ENCODE measurements around the gene LTBP4.
"Not testable (repeated sequence)": the region's sequence is repeated elsewhere in the genome, so short reads cannot be mapped to it uniquely, and the experiment has no call there.

The LTBP4 gene

DNA sequence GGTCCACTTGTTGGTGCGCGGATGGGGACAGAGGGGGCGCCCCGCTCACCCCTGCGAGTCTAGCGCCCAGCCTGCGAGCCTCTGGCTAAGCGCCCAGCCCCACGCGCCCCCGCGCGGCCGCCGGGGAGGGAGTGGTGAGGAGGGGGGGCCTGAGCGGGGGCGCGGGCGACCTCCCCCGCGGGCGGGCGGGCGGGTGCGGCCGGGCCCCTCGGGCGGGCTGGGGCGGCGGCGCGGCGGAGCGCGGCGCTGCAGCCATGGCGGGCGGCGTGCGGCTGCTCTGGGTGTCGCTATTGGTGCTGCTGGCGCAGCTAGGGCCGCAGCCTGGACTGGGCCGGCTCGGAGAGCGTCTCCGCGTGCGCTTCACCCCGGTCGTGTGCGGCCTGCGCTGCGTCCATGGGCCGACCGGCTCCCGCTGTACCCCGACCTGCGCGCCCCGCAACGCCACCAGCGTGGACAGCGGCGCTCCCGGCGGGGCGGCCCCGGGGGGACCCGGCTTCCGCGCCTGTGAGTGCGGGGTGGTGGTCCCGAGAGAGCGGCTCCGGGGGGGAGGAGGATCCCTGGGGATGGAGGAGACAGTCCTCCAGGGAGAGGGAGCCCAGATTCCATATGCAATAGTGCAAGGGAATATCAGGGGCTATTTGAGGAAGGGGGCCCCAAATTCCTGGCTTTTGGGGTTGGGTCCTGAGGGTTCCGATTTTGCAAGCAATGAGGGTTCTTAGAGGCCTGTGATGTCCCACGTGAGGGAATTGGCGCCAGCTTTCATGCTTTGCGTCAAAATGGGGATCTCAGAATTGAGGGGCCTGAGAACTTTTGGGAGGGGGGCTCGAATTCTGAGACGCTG is at the start of gene LTBP4:
LTBP4 (plus strand) TSS at position 236 of the 841 bp plus-strand sequence; CDS start at position 255, 19 bp downstream.
- DNase-seq, result no peak

GRCh38 chr19:40552848-40553247 is 48.3 kb upstream of the LTBP4 start:
- no peak for DNase-seq

GRCh38 chr19:40553885-40554857 is 47.0 kb upstream of the LTBP4 start:
- no peak for DNase-seq

GRCh38 chr19:40555978-40556689 is 45.0 kb upstream of the LTBP4 start:
- DNase-seq, result no peak

- DNase-seq, result no peak
Measured at GRCh38 chr19:40556953-40557530, 44.1 kb upstream of the LTBP4 start.

GRCh38 chr19:40559394-40559793 is 41.8 kb upstream of the LTBP4 start:
- DNase-seq, result no peak

DNA sequence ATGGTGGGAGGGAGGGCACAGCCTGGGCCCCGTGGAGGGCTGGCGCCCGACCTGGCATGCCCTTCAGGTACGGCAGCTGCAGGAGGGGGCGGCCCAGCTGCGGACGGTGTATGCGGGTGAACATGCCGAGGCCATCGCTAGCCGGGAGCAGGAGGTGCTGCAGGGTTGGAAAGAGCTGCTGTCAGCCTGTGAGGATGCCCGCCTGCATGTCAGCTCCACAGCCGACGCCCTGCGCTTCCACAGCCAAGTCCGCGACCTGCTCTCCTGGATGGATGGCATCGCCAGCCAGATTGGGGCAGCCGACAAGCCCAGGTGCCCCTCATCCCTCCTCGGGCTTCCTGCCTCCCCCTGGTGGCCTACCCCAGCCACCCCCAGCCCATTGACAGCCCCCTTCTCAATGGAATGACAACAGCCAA is 41.1 kb upstream of the LTBP4 start:
- no peak for DNase-seq

GRCh38 chr19:40561947-40562346 is 39.2 kb upstream of the LTBP4 start:
- DNase-seq, result peak; percentile 46

DNA sequence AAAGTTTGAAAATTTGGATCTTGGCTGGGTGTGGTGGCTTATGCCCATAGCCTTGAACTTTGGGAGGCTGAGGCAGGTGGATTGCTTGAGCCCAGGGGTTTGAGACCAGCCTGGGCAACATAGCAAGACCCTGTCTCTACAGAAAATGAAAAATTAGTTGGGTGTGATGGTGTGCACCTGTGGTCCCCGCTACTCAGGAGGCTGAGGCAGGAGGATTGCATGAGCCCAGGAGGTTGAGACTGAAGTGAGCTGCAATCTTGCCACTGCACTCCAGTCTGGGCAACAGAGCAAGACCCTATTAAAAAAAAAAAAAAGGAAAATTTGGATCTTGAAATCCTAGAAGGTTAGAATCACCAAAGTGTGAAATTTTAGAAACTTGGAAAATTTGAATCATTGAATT is 36.6 kb upstream of the LTBP4 start:
- not testable (repeated sequence) for DNase-seq

- DNase-seq, result no peak
Measured at GRCh38 chr19:40565355-40565754, 35.8 kb upstream of the LTBP4 start.

DNA sequence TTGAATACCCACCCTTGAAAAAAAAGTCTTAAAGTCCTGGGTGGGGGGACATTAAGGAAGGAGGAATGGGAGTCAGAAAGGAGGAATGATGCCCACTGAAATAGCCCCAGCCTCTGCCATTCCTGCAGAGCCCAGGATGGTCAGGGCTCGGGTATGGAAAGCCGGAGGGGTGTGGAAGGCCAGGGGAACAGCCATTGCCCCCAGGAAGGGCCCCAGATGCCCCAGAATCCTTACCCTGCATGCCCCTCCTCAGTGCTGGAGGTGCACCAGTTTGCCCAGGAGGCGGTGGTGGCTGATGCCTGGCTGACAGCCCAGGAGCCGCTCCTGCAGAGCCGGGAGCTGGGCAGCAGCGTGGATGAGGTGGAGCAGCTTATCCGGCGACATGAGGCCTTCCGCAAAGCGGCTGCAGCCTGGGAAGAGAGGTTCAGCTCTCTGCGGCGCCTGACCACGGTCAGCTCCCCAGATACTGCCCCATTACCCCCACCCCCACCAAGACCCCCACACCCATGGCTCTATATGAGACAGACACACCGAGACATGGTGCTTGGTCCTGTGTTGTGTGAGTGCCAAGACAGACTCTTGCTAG is 35.2 kb upstream of the LTBP4 start:
- DNase-seq, result no peak

DNA sequence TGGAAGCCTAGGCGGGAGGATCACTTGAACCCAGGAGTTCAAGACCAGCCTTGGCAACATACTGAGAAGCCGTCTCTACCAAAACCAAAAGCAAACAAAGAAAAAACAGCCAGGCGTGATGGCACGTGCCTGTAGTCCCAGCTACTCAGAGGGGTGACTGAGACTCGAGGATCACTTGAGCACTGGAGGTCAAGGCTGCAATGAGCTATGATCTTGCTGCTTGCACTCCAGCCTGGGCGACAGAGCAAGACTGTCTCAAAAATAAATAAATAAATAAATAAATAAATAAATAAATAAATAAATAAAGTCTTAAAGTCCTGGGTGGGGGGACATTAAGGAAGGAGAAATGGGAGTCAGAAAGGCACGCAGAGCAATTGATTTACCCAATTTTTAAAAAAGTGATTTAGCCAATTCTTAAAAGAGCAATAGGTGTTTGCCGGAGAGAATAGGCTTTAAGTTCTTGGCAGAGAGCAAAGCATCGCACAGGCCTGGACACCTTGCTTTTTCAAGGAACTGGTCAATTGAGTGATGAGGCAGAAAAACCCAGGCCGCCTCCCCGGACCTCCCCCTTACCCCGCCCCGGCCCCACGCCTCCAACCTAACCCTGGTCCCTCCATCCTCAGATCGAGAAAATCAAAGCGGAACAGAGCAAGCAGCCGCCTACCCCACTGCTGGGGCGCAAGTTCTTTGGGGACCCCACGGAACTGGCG is 34.0 kb upstream of the LTBP4 start:
- no peak for DNase-seq

- no peak for DNase-seq
Measured at GRCh38 chr19:40567750-40568494, 33.2 kb upstream of the LTBP4 start.

DNA sequence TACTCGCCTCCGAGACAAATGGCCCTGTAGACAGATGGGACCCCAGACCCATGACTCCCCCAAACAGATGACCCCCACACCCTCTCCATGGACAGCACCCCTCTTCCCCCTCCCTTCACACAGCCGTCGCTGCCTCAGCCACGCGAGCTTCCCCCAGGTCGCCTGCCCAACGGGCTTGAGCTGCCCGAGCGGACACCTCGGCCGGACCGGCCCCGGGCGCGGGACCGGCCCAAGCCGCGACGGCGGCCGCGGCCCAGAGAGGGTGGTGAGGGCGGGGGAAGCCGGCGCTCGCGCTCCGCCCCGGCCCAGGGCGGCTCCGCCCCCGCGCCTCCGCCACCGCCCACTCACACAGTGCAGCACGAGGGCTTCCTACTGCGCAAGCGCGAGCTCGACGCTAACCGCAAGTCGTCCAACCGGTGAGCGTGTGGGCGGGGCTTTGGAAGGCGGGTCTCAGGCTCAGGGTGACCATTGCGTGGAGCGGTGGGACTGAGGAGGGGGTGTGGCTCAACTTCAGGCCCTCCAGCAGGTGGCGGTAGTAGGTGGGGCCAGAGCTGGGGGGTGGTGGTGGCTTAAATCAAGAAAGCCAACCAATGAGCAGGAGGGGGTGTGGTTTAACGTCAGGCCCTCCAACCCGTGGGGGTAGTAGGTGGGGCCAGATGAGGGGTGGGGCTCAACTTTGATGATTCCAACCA is 30.7 kb upstream of the LTBP4 start:
- peak; percentile 100 for DNase-seq

- DNase-seq, result no peak
Measured at GRCh38 chr19:40571005-40571318, 30.2 kb upstream of the LTBP4 start.

DNA sequence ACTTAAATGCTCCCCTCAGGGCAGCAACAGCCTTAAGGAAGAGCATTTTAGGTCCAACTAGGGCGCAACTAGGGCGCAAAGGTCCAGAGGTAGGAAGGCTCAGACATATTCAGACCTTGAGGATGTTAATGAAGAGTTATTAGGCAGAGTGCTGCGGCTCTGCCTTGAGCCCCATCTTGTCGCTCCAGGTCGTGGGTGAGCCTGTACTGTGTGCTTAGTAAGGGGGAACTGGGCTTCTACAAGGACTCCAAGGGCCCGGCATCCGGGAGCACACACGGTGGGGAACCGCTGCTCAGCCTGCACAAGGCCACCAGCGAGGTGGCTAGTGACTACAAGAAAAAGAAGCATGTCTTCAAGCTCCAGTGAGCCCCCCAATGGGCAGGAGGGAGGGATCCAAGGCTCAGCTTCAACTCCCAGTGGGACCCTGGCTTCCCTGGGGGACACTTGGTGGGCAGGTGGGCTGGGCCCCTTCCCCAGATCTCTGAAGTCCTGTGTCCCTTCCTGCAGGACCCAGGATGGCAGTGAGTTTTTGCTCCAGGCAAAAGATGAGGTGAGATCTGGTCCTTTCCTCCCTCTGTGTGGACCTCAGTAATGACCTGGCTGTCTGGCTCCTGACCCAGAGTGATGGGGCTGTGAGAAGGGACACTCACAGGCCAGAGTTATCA is 29.2 kb upstream of the LTBP4 start:
- DNase-seq, result no peak

DNA sequence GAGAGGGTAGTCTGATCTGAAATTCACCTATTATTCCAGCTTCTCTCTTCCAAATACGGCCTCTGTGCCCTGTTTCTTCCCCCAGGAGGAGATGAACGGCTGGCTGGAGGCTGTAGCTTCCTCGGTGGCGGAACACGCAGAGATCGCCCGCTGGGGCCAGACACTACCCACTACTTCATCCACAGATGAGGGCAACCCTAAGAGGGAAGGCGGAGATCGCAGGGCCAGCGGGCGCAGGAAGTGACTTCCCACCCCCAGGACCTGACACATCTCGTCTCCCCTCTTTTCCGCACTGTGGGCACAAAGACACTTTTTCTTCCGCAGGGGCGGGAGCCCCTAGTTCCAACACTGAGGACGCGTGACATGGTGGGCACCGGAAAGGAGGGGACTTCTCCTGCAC is 25.8 kb upstream of the LTBP4 start:
- no peak for DNase-seq

GRCh38 chr19:40576151-40576584 is 25.0 kb upstream of the LTBP4 start:
- DNase-seq, result no peak

- DNase-seq, result peak; percentile 92
Measured at GRCh38 chr19:40576585-40577451, 24.4 kb upstream of the LTBP4 start, which contains the start of gene SHKBP1. TSS of gene SHKBP1 (plus strand) at chr19:40576873. CDS start at chr19:40576900, 27 bp downstream.
